ENCODE results near the gene TTC23. TPM values are rescaled to one million over a fixed set of nuclear protein-coding genes. Genes with fewer than 3 reads are reported as not detected.

Gene TTC23
- total RNA-seq, 1 donor: 21.7 TPM

GRCh38 chr15:99230867-99231266, 18.5 kb downstream of the TTC23 start:
- no peaks in the 10 kb centered on the region for H3K27me3 ChIP-seq (ENCODE audit: insufficient read depth, low read length)

GRCh38 chr15:99228120-99228770, 21.1 kb downstream of the TTC23 start:
- Histone ChIP-seq H3K4me3 (ENCODE audit: insufficient read depth, low read length) (no peak overlapping the region), H2AFZ (ENCODE audit: low read length) (no peak overlapping the region), H3K27me3 (ENCODE audit: insufficient read depth, low read length) (no peaks in the 10 kb centered on the region), H3K4me2 (ENCODE audit: insufficient read depth, low read length) (no peak overlapping the region), H3K27ac (ENCODE audit: low read depth, low read length) (no peak overlapping the region), H3K4me1 (ENCODE audit: insufficient read depth, low read length) (no peaks in the 10 kb centered on the region), H3K36me3 (ENCODE audit: insufficient read depth, low read length) (peaks cover 28% of the 10 kb centered on the region), H4K20me1 (ENCODE audit: insufficient read depth, low read length) (no peaks in the 10 kb centered on the region), H3K9me3 (ENCODE audit: low read depth, low read length) (no peaks in the 10 kb centered on the region), H3K79me2 (ENCODE audit: insufficient read depth, low read length) (peaks cover 6% of the 10 kb centered on the region)
- DNase-seq (ENCODE audit: insufficient read length, low spot score, missing footprints): no peak
- TF ChIP-seq CTCF (IDR thresholded peaks at IDR 0.05; ENCODE audit: extremely low read depth, low read depth, low read length): no peak

More at GRCh38 chr15:99230867-99231266, 18.5 kb downstream of the TTC23 start:
- no peak for DNase-seq (ENCODE audit: insufficient read length, low spot score, missing footprints)
- no peak for TF ChIP-seq CTCF (IDR thresholded peaks at IDR 0.05; ENCODE audit: extremely low read depth, low read depth, low read length)
- no peak overlapping the region for H2AFZ ChIP-seq (ENCODE audit: low read length)
- peaks cover 6% of the 10 kb centered on the region for H3K79me2 ChIP-seq (ENCODE audit: insufficient read depth, low read length)
- no peak overlapping the region for H3K4me2 ChIP-seq (ENCODE audit: insufficient read depth, low read length)
- peaks cover 15% of the 10 kb centered on the region for H3K36me3 ChIP-seq (ENCODE audit: insufficient read depth, low read length)
- H3K9me3 ChIP-seq (ENCODE audit: low read depth, low read length): no peaks in the 10 kb centered on the region
- no peak overlapping the region for H3K27ac ChIP-seq (ENCODE audit: low read depth, low read length)
- no peaks in the 10 kb centered on the region for H4K20me1 ChIP-seq (ENCODE audit: insufficient read depth, low read length)
- no peaks in the 10 kb centered on the region for H3K4me1 ChIP-seq (ENCODE audit: insufficient read depth, low read length)
- H3K4me3 ChIP-seq (ENCODE audit: insufficient read depth, low read length): no peak overlapping the region

GRCh38 chr15:99226802-99227201, 22.6 kb downstream of the TTC23 start:
- Histone ChIP-seq H3K4me3 (ENCODE audit: insufficient read depth, low read length) (no peak overlapping the region), H3K36me3 (ENCODE audit: insufficient read depth, low read length) (peaks cover 23% of the 10 kb centered on the region), H3K27ac (ENCODE audit: low read depth, low read length) (no peak overlapping the region), H3K27me3 (ENCODE audit: insufficient read depth, low read length) (no peaks in the 10 kb centered on the region), H4K20me1 (ENCODE audit: insufficient read depth, low read length) (no peaks in the 10 kb centered on the region), H3K4me2 (ENCODE audit: insufficient read depth, low read length) (no peak overlapping the region), H3K79me2 (ENCODE audit: insufficient read depth, low read length) (no peaks in the 10 kb centered on the region), H2AFZ (ENCODE audit: low read length) (no peak overlapping the region), H3K4me1 (ENCODE audit: insufficient read depth, low read length) (no peaks in the 10 kb centered on the region), H3K9me3 (ENCODE audit: low read depth, low read length) (no peaks in the 10 kb centered on the region)
- no peak for DNase-seq (ENCODE audit: insufficient read length, low spot score, missing footprints)
- TF ChIP-seq CTCF (IDR thresholded peaks at IDR 0.05; ENCODE audit: extremely low read depth, low read depth, low read length): no peak

- Histone ChIP-seq H3K9me3 (ENCODE audit: low read depth, low read length) (no peaks in the 10 kb centered on the region), H3K4me2 (ENCODE audit: insufficient read depth, low read length) (no peak overlapping the region), H3K79me2 (ENCODE audit: insufficient read depth, low read length) (no peaks in the 10 kb centered on the region), H3K27ac (ENCODE audit: low read depth, low read length) (no peak overlapping the region), H2AFZ (ENCODE audit: low read length) (no peak overlapping the region), H3K27me3 (ENCODE audit: insufficient read depth, low read length) (no peaks in the 10 kb centered on the region), H4K20me1 (ENCODE audit: insufficient read depth, low read length) (no peaks in the 10 kb centered on the region), H3K4me1 (ENCODE audit: insufficient read depth, low read length) (no peaks in the 10 kb centered on the region), H3K36me3 (ENCODE audit: insufficient read depth, low read length) (peaks cover 36% of the 10 kb centered on the region), H3K4me3 (ENCODE audit: insufficient read depth, low read length) (no peak overlapping the region)
- no peak for TF ChIP-seq CTCF (IDR thresholded peaks at IDR 0.05; ENCODE audit: extremely low read depth, low read depth, low read length)
- no peak for DNase-seq (ENCODE audit: insufficient read length, low spot score, missing footprints)
Measured at GRCh38 chr15:99224372-99225214, 24.8 kb downstream of the TTC23 start.

All from osteoblast (primary cell).